GM12878 (cell line): ENCODE measurements around the gene BCAS3. TPM values are rescaled to one million over a fixed set of nuclear protein-coding genes. Genes with fewer than 3 reads are reported as not detected.

Experiments used
- ATAC-seq: fragments of 200-7000 bp; cut with Tn5 transposase; 3 replicates; pipeline ENCODE4 v1.9.1; 2020; ENCODE audit warnings: mild to moderate bottlenecking, moderate library complexity
- BruUV-seq: library from RNA; stranded (reverse); fragments of 400-500 nt; replicated peaks from 2 replicates; lab custom pipeline; 2021; lab: Mats Ljungman, UMichigan
- CTCF ChIA-PET: fragments of 300-600 bp; sonication (Branson Sonifier 250); formaldehyde crosslinking; extraction: SDS; loops from one replicate; lab custom pipeline; 2021; ENCODE audit warnings: inconsistent platforms; lab: Yijun Ruan, JAX
- POLR2A ChIA-PET: fragments of 350-600 bp; formaldehyde crosslinking; extraction: SDS; loops from one replicate; lab custom pipeline; 2021; ENCODE audit warnings: inconsistent platforms; lab: Charles Lee
- RAD21 ChIA-PET: fragments of 300-600 bp; sonication (Branson Sonifier 250); formaldehyde crosslinking; loops from one replicate; lab custom pipeline; 2023; ENCODE audit warnings: antibody characterized with exemption; ENCODE audit not compliant: unreplicated experiment; lab: Charles Lee
- SMC1A ChIA-PET: fragments of 300-600 bp; sonication (Branson Sonifier 250); formaldehyde crosslinking; loops from one replicate; lab custom pipeline; 2023; ENCODE audit not compliant: unreplicated experiment, uncharacterized antibody; lab: Charles Lee
- DNase-seq: peaks from one replicate; pipeline ENCODE4 v3.0.0-alpha.2; 2011; ENCODE audit warnings: low read depth, low spot score
- FAIRE-seq: peaks from 3 replicates; lab custom pipeline; 2011; peaks lifted over from hg19 to GRCh38; lab: Jason Lieb, UNC
- H2AFZ ChIP-seq: 2 replicates; pipeline ENCODE4 v1.6.0; 2011; ENCODE audit warnings: low read depth, low read length, control low read depth; ENCODE audit not compliant: control insufficient read depth
- H3K27ac ChIP-seq: 2 replicates; pipeline ENCODE4 v1.5.1; 2011; ENCODE audit warnings: control low read depth; ENCODE audit not compliant: control insufficient read depth, insufficient read depth
- H3K27me3 ChIP-seq, 2 experiments: replicated peaks in 1 of 2; 2 replicates each; pipeline versions ENCODE4 v1.6.0 to v1.6.1; 2011; ENCODE audit warnings: low read length in 1 of 2; ENCODE audit not compliant: control insufficient read depth in 2 of 2, insufficient read depth in 2 of 2
- H3K36me3 ChIP-seq, 2 experiments: 2 replicates each; pipeline ENCODE4 v1.5.1; 2011; ENCODE audit warnings: low read length in 1 of 2; ENCODE audit not compliant: control insufficient read depth in 2 of 2, insufficient read depth in 2 of 2
- H3K4me1 ChIP-seq: 2 replicates; pipeline ENCODE4 v1.6.1; 2011; ENCODE audit warnings: mild to moderate bottlenecking, low read length, moderate library complexity, mixed read lengths; ENCODE audit not compliant: control insufficient read depth, insufficient read depth
- H3K4me2 ChIP-seq: 2 replicates; pipeline ENCODE4 v1.6.0; 2011; ENCODE audit warnings: control low read depth; ENCODE audit not compliant: control insufficient read depth, insufficient read depth
- H3K4me3 ChIP-seq: fragments of 200-600 bp; sonication (generic); 2 replicates; pipeline ENCODE4 v1.5.1; 2016
- H3K79me2 ChIP-seq: 2 replicates; pipeline ENCODE4 v1.6.0; 2011; ENCODE audit warnings: low read length; ENCODE audit not compliant: control insufficient read depth, insufficient read depth
- H3K9ac ChIP-seq: 2 replicates; pipeline ENCODE4 v1.8.0; 2011; ENCODE audit warnings: low read length, control low read depth, mixed read lengths; ENCODE audit not compliant: control insufficient read depth, insufficient read depth
- H3K9me3 ChIP-seq: replicated peaks from 3 replicates; pipeline ENCODE4 v1.5.1; 2011; ENCODE audit warnings: mild to moderate bottlenecking, low read length; ENCODE audit not compliant: control insufficient read depth, insufficient read depth
- H4K20me1 ChIP-seq: 2 replicates; pipeline ENCODE4 v1.6.0; 2011; ENCODE audit not compliant: control insufficient read depth, insufficient read depth
- BACH1 ChIP-seq: fragments of 450-650 bp; IDR thresholded peaks from 2 replicates; pipeline ENCODE4 v1.6.1; 2017; ENCODE audit warnings: mild to moderate bottlenecking, borderline replicate concordance
- CBFB ChIP-seq: IDR thresholded peaks from 2 replicates; pipeline ENCODE4 v1.6.1; 2016; ENCODE audit warnings: antibody characterized with exemption, low read depth
- CREB1 ChIP-seq: IDR thresholded peaks from 2 replicates; pipeline ENCODE4 v1.6.1; 2012; ENCODE audit warnings: low read depth, mild to moderate bottlenecking, inconsistent platforms
- EGR1 ChIP-seq, 2 experiments: IDR thresholded peaks; 1 replicate in 1 of 2; 2 replicates in 1 of 2; pipeline ENCODE4 v1.6.1; 2011 to 2012; ENCODE audit warnings: low read depth in 2 of 2, low read length in 2 of 2, borderline replicate concordance in 1 of 2, mild to moderate bottlenecking in 1 of 2, moderate library complexity in 1 of 2
- EZH2 ChIP-seq: IDR thresholded peaks from 2 replicates; pipeline ENCODE4 v1.6.1; 2012; ENCODE audit warnings: low read depth, mild to moderate bottlenecking, control low read depth, inconsistent platforms, low read length, borderline replicate concordance; ENCODE audit not compliant: control insufficient read depth
- GATAD2B ChIP-seq: fragments of 450-650 bp; conservative IDR thresholded peaks from 2 replicates; pipeline ENCODE4 v1.6.1; 2017; ENCODE audit warnings: low read depth, mild to moderate bottlenecking, moderate library complexity
- HCFC1 ChIP-seq: fragments of 150-350 bp; IDR thresholded peaks from 2 replicates; pipeline ENCODE4 v1.6.1; 2014; ENCODE audit warnings: low read length
- HDAC6 ChIP-seq: fragments of 200-600 bp; sonication (generic); IDR thresholded peaks from one replicate; pipeline ENCODE4 v1.8.0; 2017; ENCODE audit warnings: antibody characterized with exemption; ENCODE audit not compliant: unreplicated experiment
- NR2F1 ChIP-seq: fragments of 450-650 bp; conservative IDR thresholded peaks from 2 replicates; pipeline ENCODE4 v1.6.1; 2017; ENCODE audit warnings: mild to moderate bottlenecking
- SMAD1 ChIP-seq: fragments of 450-650 bp; IDR thresholded peaks from 2 replicates; pipeline ENCODE4 v1.6.1; 2018; ENCODE audit warnings: mild to moderate bottlenecking, low read depth; ENCODE audit not compliant: partially characterized antibody
- SUPT20H ChIP-seq: IDR thresholded peaks from 2 replicates; pipeline ENCODE4 v1.6.1; 2011; ENCODE audit warnings: low read depth, mild to moderate bottlenecking, low read length, moderate library complexity, borderline replicate concordance; ENCODE audit not compliant: control insufficient read depth
- WGBS: methylation state at CpG from one replicate; pipeline ENCODE4 v1.1.6; 2016; ENCODE audit warnings: low lambda C conversion rate; ENCODE audit not compliant: insufficient replicate concordance, insufficient coverage; ENCODE audit errors: missing lambda C conversion rate; 5-methylcytosine and 5-hydroxymethylcytosine counted together
- in situ Hi-C: fragments of 300-500 bp; cut with MboI; formaldehyde crosslinking; loops from 9 replicates; pipeline ENCODE4 v1.14.3; 2018; ENCODE audit warnings: mixed read lengths
- intact Hi-C: fragments of 100-400 bp; cut with micrococcal nuclease; formaldehyde crosslinking; loops from one replicate; pipeline ENCODE4 v1.14.2; 2022; ENCODE audit not compliant: unreplicated experiment
- polyA plus RNA-seq, 11 experiments: library from polyadenylated mRNA; depleted of rRNA in 4 of 11; unstranded in 6 of 11; stranded (reverse) in 5 of 11; fragments of >200 nt; fragmentation: Nextera tagmentation in 4 of 11; fragmentation: Illumina TruSeq in 1 of 11; extraction: Ambion mirVana in 4 of 11; extraction: Trizol in 1 of 11; gene quantifications; 1 replicate in 1 of 11; 2 replicates in 10 of 11; pipeline versions ENCODE4 v1.2.1 to v1.2.3, GENCODE V29; 2011 to 2016; ENCODE audit warnings: inconsistent platforms in 2 of 11, missing spikeins in 2 of 11, low read depth in 1 of 11
- total RNA-seq, 4 experiments: library from RNA; depleted of rRNA in 3 of 4; stranded (reverse); fragments of >200 nt in 3 of 4; fragmentation: Illumina TruSeq in 1 of 4; extraction: Trizol in 1 of 4; gene quantifications; 2 replicates each; pipeline versions ENCODE4 v1.2.1 to v1.2.3, GENCODE V29; 2013 to 2021

Gene BCAS3
- total and polyA plus RNA-seq, 10 of the 15 experiments (the other 5 are each of a cell fraction or from before 2014, with no cell fraction given) = 2.1 to 11.0 (median 6.6) TPM

DNA sequence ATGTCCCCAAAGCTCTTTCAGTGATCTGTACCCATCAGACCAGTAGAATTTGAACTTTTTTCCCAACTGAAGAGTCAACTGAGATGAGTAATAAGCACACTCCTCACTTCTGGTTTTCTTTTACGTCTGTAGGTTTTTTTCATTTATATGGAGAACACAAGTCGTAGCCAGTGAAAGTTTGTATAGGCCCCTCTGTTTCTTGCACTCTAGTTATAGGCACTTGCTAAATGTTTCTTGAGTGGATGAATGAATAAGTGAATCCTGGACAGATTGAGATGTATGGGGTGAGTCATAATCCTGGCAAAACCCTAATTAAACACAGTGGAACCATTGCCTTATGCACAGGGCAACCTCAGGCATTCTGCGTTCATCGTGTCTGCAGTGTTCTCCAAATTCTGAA, 528.3 kb downstream of the BCAS3 start:
- H3K4me3 ChIP-seq = no peak overlapping the region
- no peak overlapping the region for H3K9ac ChIP-seq
- BruUV-seq = no TSS peak
- no peak for ATAC-seq
- H3K79me2 ChIP-seq = no peaks in the 10 kb centered on the region
- H3K4me1 ChIP-seq = no peaks in the 10 kb centered on the region
- DNase-seq = no peak
- RAD21 ChIA-PET = no interaction called here
- no peaks in the 10 kb centered on the region for H3K27me3 ChIP-seq
- POLR2A ChIA-PET = interaction anchor here (0.7 kb wide), 1 partner anchor 1712 kb away, joined by 5 read pairs; no protein-coding TSS in a partner anchor
- CTCF ChIA-PET = no interaction called here
- no peak for TF ChIP-seq NR2F1
- TF ChIP-seq HDAC6 = no peak
- TF ChIP-seq GATAD2B = no peak
- TF ChIP-seq CBFB = no peak
- TF ChIP-seq CREB1 = no peak
- TF ChIP-seq HCFC1 = no peak
- no peak for TF ChIP-seq EGR1 (IDR thresholded peaks at IDR 0.05; ENCODE audit: borderline replicate concordance in 1 of 2, low read depth in 2 of 2, low read length in 2 of 2)
- TF ChIP-seq BACH1 = no peak
- no peak for TF ChIP-seq SMAD1
- 47% methylated on average over 4 of the region's 4 CpGs for WGBS
- H3K36me3 ChIP-seq = no peaks in the 10 kb centered on the region
- FAIRE-seq = no peak
- no peaks in the 10 kb centered on the region for H4K20me1 ChIP-seq
- intact Hi-C loops (no loop called here), in situ Hi-C loops (no loop called here)
- SMC1A ChIA-PET = interaction anchor here (0.6 kb wide), 1 partner anchor 35 kb away, joined by 3 read pairs; no protein-coding TSS in a partner anchor
- no peak overlapping the region for H3K27ac ChIP-seq
- H2AFZ ChIP-seq = no peak overlapping the region
- H3K4me2 ChIP-seq = no peak overlapping the region
- no peaks in the 10 kb centered on the region for H3K9me3 ChIP-seq

- POLR2A ChIA-PET = no interaction called here
- Histone ChIP-seq H4K20me1 (no peaks in the 10 kb centered on the region), H3K9me3 (no peaks in the 10 kb centered on the region), H3K9ac (no peak overlapping the region), H3K4me2 (no peak overlapping the region), H3K36me3 (no peaks in the 10 kb centered on the region), H2AFZ (no peak overlapping the region), H3K4me3 (no peak overlapping the region), H3K27me3 (no peaks in the 10 kb centered on the region), H3K4me1 (no peaks in the 10 kb centered on the region), H3K79me2 (no peaks in the 10 kb centered on the region), H3K27ac (no peak overlapping the region)
- RAD21 ChIA-PET = no interaction called here
- in situ Hi-C loops = no loop called here
- SMC1A ChIA-PET = no interaction called here
- WGBS = 33% methylated on average over 5 of the region's 5 CpGs
- no TSS peak for BruUV-seq
- intact Hi-C loops = no loop called here
- no peak for ATAC-seq
- no peak for FAIRE-seq
- no peak for DNase-seq
- CTCF ChIA-PET = interaction anchor here (0.6 kb wide), 1 partner anchor 465 kb away, joined by 6 read pairs; no protein-coding TSS in a partner anchor
- no peak for TF ChIP-seq SUPT20H
- TF ChIP-seq EZH2 = no peak
Observed at GRCh38 chr17:61206922-61207321, 529.3 kb downstream of the BCAS3 start.
